ENCODE data around the gene INTS11. TPM values are rescaled to one million over a fixed set of nuclear protein-coding genes. Genes with fewer than 3 reads are reported as not detected.

INTS11 gene
- total and polyA plus RNA-seq, 9 of the 15 experiments (the other 6 are each of a cell fraction or from before 2014, with no cell fraction given): 3.6 to 183 (median 110) TPM

GRCh38 chr1:1318131-1318652, 6.3 kb downstream of the INTS11 start:
- peak; percentile 99 for FAIRE-seq
- no peaks in the 10 kb centered on the region for H3K27me3 ChIP-seq (ENCODE audit: control insufficient read depth in 2 of 2, insufficient read depth in 2 of 2, low read length in 2 of 2)
- no peaks in the 10 kb centered on the region for H3K9me3 ChIP-seq (replicated peaks; ENCODE audit: control insufficient read depth, insufficient read depth, low read depth, low read length)
- WGBS (ENCODE audit: insufficient coverage, low coverage, missing lambda C conversion rate): 38% methylated on average over 9 of the region's 9 CpGs
- ATAC-seq: peak; percentile 85
- peaks cover 86% of the 10 kb centered on the region for H3K36me3 ChIP-seq (ENCODE audit: control insufficient read depth, insufficient read depth, low read length)
- no peak overlapping the region for H3K4me3 ChIP-seq
- ChIA-PET POLR2A (interaction anchor here (0.8 to 4.3 kb wide), 3 partner anchors 7 to 112 kb away, joined by 3 to 30 read pairs (median 3); no protein-coding TSS in a partner anchor), CTCF (ENCODE audit: low intra/inter-chr PET ratio) (no interaction called here)
- H2AFZ ChIP-seq (ENCODE audit: low read depth, low read length): no peak overlapping the region
- H4K20me1 ChIP-seq (replicated peaks; ENCODE audit: control insufficient read depth, insufficient read depth, low read length): peaks cover 24% of the 10 kb centered on the region; the same call in 1 of the 2 replicates
- intact Hi-C loops (cut with micrococcal nuclease) (no loop called here), in situ Hi-C loops (cut with MboI) (no loop called here)
- peaks cover 33 to 86% of the 10 kb centered on the region in 2 experiments for H3K4me1 ChIP-seq (replicated peaks in 1 of 2; ENCODE audit: control insufficient read depth in 2 of 2, insufficient read depth in 2 of 2, low read length in 2 of 2)
- H3K27ac ChIP-seq (ENCODE audit: extremely low read depth, low read depth, low read length): no peak overlapping the region
- peaks cover 13% of the 10 kb centered on the region for H3K9me1 ChIP-seq (ENCODE audit: control insufficient read depth, insufficient read depth, low read length)
- H3K9ac ChIP-seq (ENCODE audit: insufficient read depth in 1 of 2, low read depth in 2 of 2, low read length in 2 of 2): no peak overlapping the region
- H3K4me2 ChIP-seq (ENCODE audit: insufficient read depth, low read length): no peak overlapping the region
- DNase-seq (ENCODE audit: extremely low read depth in 1 of 4, low spot score in 3 of 4): peak in 1 of 4 experiments; percentile 87
- BruUV-seq (replicated peaks): TSS peak; percentile 37
- peaks cover 61% of the 10 kb centered on the region for H3K79me2 ChIP-seq (ENCODE audit: control insufficient read depth, insufficient read depth, low read length)
- TF ChIP-seq FOSL1 (tag; conservative IDR thresholded peaks at IDR 0.05) (peak; percentile 91), ZFX (CRISPR knock-in tag; IDR thresholded peaks at IDR 0.05) (peak; percentile 5; the same call in 1 of the 2 replicates), NFIC (IDR thresholded peaks at IDR 0.05) (peak; percentile 66), TFE3 (CRISPR knock-in tag; IDR thresholded peaks at IDR 0.05) (no peak), MIER1 (IDR thresholded peaks at IDR 0.05; ENCODE audit: low read depth) (no peak), KDM2B (CRISPR knock-in tag; IDR thresholded peaks at IDR 0.05) (no peak), SMARCA4 (IDR thresholded peaks at IDR 0.05) (peak; percentile 80), SIN3A (IDR thresholded peaks at IDR 0.05; ENCODE audit: borderline replicate concordance in 2 of 2, control insufficient read depth in 1 of 2, low read depth in 2 of 2, low read length in 2 of 2) (0 out of 4 replicates have a peak, but pooled peaks of 1 of the 2 experiments have one; percentile 12), FOXJ2 (tag; IDR thresholded peaks at IDR 0.05) (peak; percentile 73; the same call in 1 of the 2 replicates), CHAMP1 (IDR thresholded peaks at IDR 0.05) (no peak), E4F1 (CRISPR knock-in tag; IDR thresholded peaks at IDR 0.05; ENCODE audit: borderline replicate concordance) (no peak), SMARCE1 (IDR thresholded peaks at IDR 0.05) (peak; percentile 73), ZNF134 (CRISPR knock-in tag; conservative IDR thresholded peaks at IDR 0.05) (no peak), FOS (IDR thresholded peaks at IDR 0.05; ENCODE audit: extremely low read depth, insufficient read length) (peak; percentile 57), BHLHE40 (IDR thresholded peaks at IDR 0.05; ENCODE audit: low read length) (0 out of 2 replicates have a peak, but pooled peaks have one; percentile 35), PHB2 (IDR thresholded peaks at IDR 0.05; ENCODE audit: low read depth) (no peak), ZNF764 (CRISPR knock-in tag; IDR thresholded peaks at IDR 0.05; ENCODE audit: low read depth) (no peak), SMAD4 (CRISPR knock-in tag; conservative IDR thresholded peaks at IDR 0.05) (0 out of 2 replicates have a peak, but pooled peaks have one; percentile 4)

Data from K562 (cell line).